Liver (tissue), 9 donors: ENCODE data around the gene ZCCHC14. TPM values are rescaled to one million over a fixed set of nuclear protein-coding genes. Genes with fewer than 3 reads are reported as not detected.
A peak's percentile ranks its signal among the peaks of the same experiment; 100 is the strongest.

Experiments used
- DNase-seq: peaks from one replicate; pipeline ENCODE4 v3.0.0-alpha.2; 2017; ENCODE audit warnings: low spot score
- H3K27ac ChIP-seq, 2 donors: one replicate each; pipeline ENCODE4 v1.7.0; 2013; ENCODE audit warnings: inconsistent platforms in 2 of 2, low read length in 2 of 2, control low read depth in 1 of 2, low read depth in 1 of 2, mild to moderate bottlenecking in 1 of 2
- H3K27me3 ChIP-seq, 4 donors: one replicate each; pipeline versions ENCODE4 v1.6.1 to v1.7.0; 2013; ENCODE audit warnings: low read length in 3 of 4, inconsistent platforms in 1 of 4, mild to moderate bottlenecking in 1 of 4, moderate library complexity in 1 of 4; ENCODE audit not compliant: control insufficient read depth in 4 of 4, insufficient read depth in 4 of 4
- H3K36me3 ChIP-seq, 4 donors: one replicate each; pipeline versions ENCODE4 v1.6.1 to v1.7.0; 2013; ENCODE audit warnings: low read length in 3 of 4, mild to moderate bottlenecking in 3 of 4, low read depth in 1 of 4, moderate library complexity in 1 of 4; ENCODE audit not compliant: control insufficient read depth in 4 of 4, insufficient read depth in 3 of 4
- H3K4me1 ChIP-seq, 4 donors: one replicate each; pipeline versions ENCODE4 v1.6.1 to v1.7.0; 2013; ENCODE audit warnings: low read length in 3 of 4, mild to moderate bottlenecking in 3 of 4, moderate library complexity in 1 of 4; ENCODE audit not compliant: control insufficient read depth in 4 of 4, insufficient read depth in 4 of 4
- H3K4me3 ChIP-seq, 3 donors: one replicate each; pipeline versions ENCODE4 v1.6.1 to v1.7.0; 2013; ENCODE audit warnings: low read length in 3 of 3, control low read depth in 1 of 3, low read depth in 1 of 3, mild to moderate bottlenecking in 1 of 3
- H3K9ac ChIP-seq, 2 donors: one replicate each; pipeline ENCODE4 v1.7.0; 2013; ENCODE audit warnings: low read length in 2 of 2, mild to moderate bottlenecking in 2 of 2, moderate library complexity in 2 of 2, control low read depth in 1 of 2, low read depth in 1 of 2
- H3K9me3 ChIP-seq, 4 donors: one replicate each; pipeline versions ENCODE4 v1.6.1 to v1.7.0; 2013; ENCODE audit warnings: low read length in 3 of 4; ENCODE audit not compliant: control insufficient read depth in 4 of 4
- CTCF ChIP-seq: fragments of 150-350 bp; IDR thresholded peaks from 2 replicates; pipeline ENCODE4 v1.5.1; 2017; ENCODE audit warnings: improper control_type of control experiment, low read depth, low read length; ENCODE audit not compliant: missing input control
- EGR1 ChIP-seq, 2 donors: IDR thresholded peaks; 2 replicates each; pipeline ENCODE4 v1.6.1; 2016 to 2018; ENCODE audit warnings: antibody characterized with exemption in 2 of 2, low read depth in 2 of 2
- FOXA1 ChIP-seq: IDR thresholded peaks from 2 replicates; pipeline ENCODE4 v1.6.1; 2016; ENCODE audit warnings: antibody characterized with exemption
- FOXA2 ChIP-seq: IDR thresholded peaks from 2 replicates; pipeline ENCODE4 v1.6.1; 2016; ENCODE audit warnings: antibody characterized with exemption
- GABPA ChIP-seq, 2 donors: IDR thresholded peaks in 1 of 2; conservative IDR thresholded peaks in 1 of 2; 2 replicates each; pipeline ENCODE4 v1.6.1; 2016; ENCODE audit warnings: antibody characterized with exemption in 2 of 2, mild to moderate bottlenecking in 1 of 2, moderate library complexity in 1 of 2
- HNF4A ChIP-seq, 2 donors: conservative IDR thresholded peaks; 2 replicates each; pipeline ENCODE4 v1.6.1; 2016; ENCODE audit warnings: antibody characterized with exemption in 2 of 2, mild to moderate bottlenecking in 2 of 2
- HNF4G ChIP-seq: IDR thresholded peaks from 2 replicates; pipeline ENCODE4 v1.6.1; 2016; ENCODE audit warnings: antibody characterized with exemption
- JUND ChIP-seq, 2 donors: IDR thresholded peaks; 2 replicates each; pipeline ENCODE4 v1.6.1; 2016; ENCODE audit warnings: antibody characterized with exemption in 2 of 2
- NR2F2 ChIP-seq: IDR thresholded peaks from 2 replicates; pipeline ENCODE4 v1.6.1; 2016; ENCODE audit warnings: antibody characterized with exemption
- RAD21 ChIP-seq, 2 donors: IDR thresholded peaks; 2 replicates each; pipeline ENCODE4 v1.6.1; 2016; ENCODE audit warnings: antibody characterized with exemption in 2 of 2, mild to moderate bottlenecking in 2 of 2
- REST ChIP-seq: IDR thresholded peaks from 2 replicates; pipeline ENCODE4 v1.6.1; 2016; ENCODE audit warnings: antibody characterized with exemption, mild to moderate bottlenecking
- RXRA ChIP-seq, 2 donors: IDR thresholded peaks; 2 replicates each; pipeline ENCODE4 v1.6.1; 2017 to 2018; ENCODE audit warnings: antibody characterized with exemption in 2 of 2, mild to moderate bottlenecking in 1 of 2
- SP1 ChIP-seq: IDR thresholded peaks from 2 replicates; pipeline ENCODE4 v1.6.1; 2018; ENCODE audit warnings: antibody characterized with exemption, mild to moderate bottlenecking
- TAF1 ChIP-seq: conservative IDR thresholded peaks from 2 replicates; pipeline ENCODE4 v1.6.1; 2016; ENCODE audit warnings: antibody characterized with exemption, mild to moderate bottlenecking
- YY1 ChIP-seq: IDR thresholded peaks from 2 replicates; pipeline ENCODE4 v1.6.1; 2016; ENCODE audit warnings: antibody characterized with exemption, mild to moderate bottlenecking
- ZBTB33 ChIP-seq: IDR thresholded peaks from 2 replicates; pipeline ENCODE4 v1.6.1; 2016; ENCODE audit warnings: antibody characterized with exemption
- WGBS: extraction: QIAGEN DNeasy Blood & Tissue Kit; methylation state at CpG from one replicate; pipeline ENCODE4 v1.1.7; 2013; 5-methylcytosine and 5-hydroxymethylcytosine counted together
- polyA plus RNA-seq, 2 donors: library from polyadenylated mRNA; stranded (reverse) in 1 of 2; unstranded in 1 of 2; fragments of 200-250 nt in 1 of 2; fragments of >200 nt in 1 of 2; fragmentation: Nextera tagmentation in 1 of 2; extraction: Ambion mirVana in 1 of 2; gene quantifications; one replicate each; pipeline versions ENCODE4 v1.2.1 to v1.2.3, GENCODE V29; 2013 to 2015
- total RNA-seq, 2 donors: library from RNA; depleted of rRNA; stranded (reverse); fragments of >200 nt; gene quantifications; one replicate each; pipeline ENCODE4 v1.2.3, GENCODE V29; 2014
- TF ChIP-seq, protein P1 (sequence below): IDR thresholded peaks from 2 replicates; pipeline ENCODE4 v1.6.1; 2016; ENCODE audit warnings: antibody characterized with exemption
- TF ChIP-seq, protein P2 (sequence below): IDR thresholded peaks from 2 replicates; pipeline ENCODE4 v1.6.1; 2016; ENCODE audit warnings: antibody characterized with exemption
- donor health status: healthy.
- donor health status: healthy.
- donor health status: healthy.
- donor health status: healthy.
- donor health status: healthy.

ZCCHC14 gene
- total RNA-seq (10 to 100 TPM in 1 of 2 donors, 1 to 10 TPM in 1; 7.1 to 21.7 TPM), polyA plus RNA-seq (1 to 10 TPM; 6.3 to 8.9 TPM)

- Histone ChIP-seq H3K36me3 (peaks cover 0 to 3% (median 0%) of the 10 kb centered on the region in 4 donors), H3K9ac (peak within 1 kb of the TSS; percentile 37 to 77), H3K27me3 (no peaks in the 10 kb centered on the region), H3K9me3 (no peaks in the 10 kb centered on the region), H3K4me3 (peak within 1 kb of the TSS in 2 of 3 donors; percentile 75 to 94), H3K27ac (peak within 1 kb of the TSS; percentile 82 to 87), H3K4me1 (peaks cover 3 to 64% (median 39%) of the 10 kb centered on the region in 4 donors)
- TF ChIP-seq JUND (IDR thresholded peaks at IDR 0.05) = no peak
- TF ChIP-seq, protein P1, sequence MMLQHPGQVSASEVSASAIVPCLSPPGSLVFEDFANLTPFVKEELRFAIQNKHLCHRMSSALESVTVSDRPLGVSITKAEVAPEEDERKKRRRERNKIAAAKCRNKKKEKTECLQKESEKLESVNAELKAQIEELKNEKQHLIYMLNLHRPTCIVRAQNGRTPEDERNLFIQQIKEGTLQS = no peak
- no peak for TF ChIP-seq RXRA (IDR thresholded peaks at IDR 0.05)
- TF ChIP-seq GABPA (IDR thresholded peaks at IDR 0.05 in 1 of 2, conservative IDR thresholded peaks at IDR 0.05 in 1 of 2) = no peak
- TF ChIP-seq, protein P2, sequence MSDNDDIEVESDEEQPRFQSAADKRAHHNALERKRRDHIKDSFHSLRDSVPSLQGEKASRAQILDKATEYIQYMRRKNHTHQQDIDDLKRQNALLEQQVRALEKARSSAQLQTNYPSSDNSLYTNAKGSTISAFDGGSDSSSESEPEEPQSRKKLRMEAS = no peak
- peak; percentile 6 to 36 for TF ChIP-seq RAD21 (IDR thresholded peaks at IDR 0.05)
- no peak for TF ChIP-seq EGR1 (IDR thresholded peaks at IDR 0.05; ENCODE audit: low read depth in 2 of 2)
- peak; percentile 85 for TF ChIP-seq SP1
- TF ChIP-seq YY1 = no peak
- TF ChIP-seq HNF4A (conservative IDR thresholded peaks at IDR 0.05) = no peak
- no peak for TF ChIP-seq FOXA1
- no peak for TF ChIP-seq CTCF
- TF ChIP-seq FOXA2 = no peak
- peak; percentile 98 for TF ChIP-seq ZBTB33
- peak; percentile 56 for TF ChIP-seq REST
- TF ChIP-seq TAF1 = no peak
- no peak for TF ChIP-seq NR2F2
- no peak for TF ChIP-seq HNF4G
- peak; percentile 98 for DNase-seq
- under 1% methylated on average over 119 of the region's 119 CpGs for WGBS
Measured at GRCh38 chr16:87492721-87493607, at the start of gene ZCCHC14. TSS of gene ZCCHC14 (minus strand) at chr16:87493024. CDS start at chr16:87492238, 786 bp downstream.
